H9 (cell line): ENCODE results near the gene SLC2A9. TPM values are rescaled to one million over a fixed set of nuclear protein-coding genes. Genes with fewer than 3 reads are reported as not detected.

ENCODE experiments used
- DNase-seq: peaks from one replicate; pipeline ENCODE4 v3.0.0-alpha.2; 2017
- H2AFZ ChIP-seq: one replicate; pipeline ENCODE4 v1.6.1; 2013; ENCODE audit warnings: mild to moderate bottlenecking, low read length, control low read depth, moderate library complexity
- H2AK5ac ChIP-seq: 2 replicates; pipeline ENCODE4 v1.6.1; 2013; ENCODE audit warnings: low read length, control low read depth, mixed read lengths; ENCODE audit not compliant: insufficient read length
- H2BK120ac ChIP-seq: one replicate; pipeline ENCODE4 v1.6.1; 2013; ENCODE audit warnings: low read depth, mild to moderate bottlenecking, low read length, control low read depth, inconsistent platforms; ENCODE audit not compliant: poor library complexity, severe bottlenecking
- H2BK12ac ChIP-seq: 2 replicates; pipeline ENCODE4 v1.6.1; 2013; ENCODE audit warnings: low read length, control low read depth, mixed read lengths, low read depth; ENCODE audit not compliant: insufficient read length
- H2BK15ac ChIP-seq: 2 replicates; pipeline ENCODE4 v1.6.1; 2013; ENCODE audit warnings: low read depth, low read length, control low read depth
- H2BK20ac ChIP-seq: one replicate; pipeline ENCODE4 v1.6.1; 2013; ENCODE audit warnings: low read depth, mild to moderate bottlenecking, low read length, control low read depth, inconsistent platforms; ENCODE audit not compliant: poor library complexity, severe bottlenecking
- H2BK5ac ChIP-seq: 2 replicates; pipeline ENCODE4 v1.6.1; 2013; ENCODE audit warnings: low read length, control low read depth, mixed read lengths; ENCODE audit not compliant: insufficient read length
- H3K14ac ChIP-seq: 2 replicates; pipeline ENCODE4 v1.6.1; 2013; ENCODE audit warnings: low read length, control low read depth; ENCODE audit not compliant: insufficient read depth
- H3K18ac ChIP-seq: 2 replicates; pipeline ENCODE4 v1.6.1; 2013; ENCODE audit warnings: low read depth, mild to moderate bottlenecking, mixed read lengths, low read length, control low read depth; ENCODE audit not compliant: insufficient read length
- H3K23ac ChIP-seq: 2 replicates; pipeline ENCODE4 v1.6.1; 2013; ENCODE audit warnings: low read length, control low read depth, mixed read lengths, low read depth; ENCODE audit not compliant: insufficient read length
- H3K23me2 ChIP-seq: 2 replicates; pipeline ENCODE4 v1.6.1; 2013; ENCODE audit warnings: low read depth, mild to moderate bottlenecking, mixed read lengths, low read length, control low read depth; ENCODE audit not compliant: insufficient read length, poor library complexity, severe bottlenecking
- H3K27ac ChIP-seq: 2 replicates; pipeline ENCODE4 v1.5.1; 2013; ENCODE audit warnings: low read length, control low read depth, mixed read lengths, low read depth; ENCODE audit not compliant: insufficient read length
- H3K27me3 ChIP-seq: 2 replicates; pipeline ENCODE4 v1.6.1; 2013; ENCODE audit warnings: low read length, control low read depth, inconsistent platforms; ENCODE audit not compliant: insufficient read depth
- H3K4ac ChIP-seq: 2 replicates; pipeline ENCODE4 v1.6.1; 2013; ENCODE audit warnings: low read depth, mild to moderate bottlenecking, control low read depth, inconsistent platforms, low read length, moderate library complexity
- H3K4me1 ChIP-seq: 2 replicates; pipeline ENCODE4 v1.6.1; 2013; ENCODE audit warnings: low read length, control low read depth, inconsistent platforms; ENCODE audit not compliant: insufficient read depth
- H3K4me2 ChIP-seq: 2 replicates; pipeline ENCODE4 v1.6.1; 2013; ENCODE audit warnings: low read length, control low read depth, mixed read lengths; ENCODE audit not compliant: insufficient read length, insufficient read depth
- H3K56ac ChIP-seq: 2 replicates; pipeline ENCODE4 v1.6.1; 2013; ENCODE audit warnings: low read depth, mild to moderate bottlenecking, mixed read lengths, low read length, control low read depth; ENCODE audit not compliant: insufficient read length
- H3K79me1 ChIP-seq: 2 replicates; pipeline ENCODE4 v1.6.1; 2013; ENCODE audit warnings: low read depth, mild to moderate bottlenecking, moderate library complexity, low read length, control low read depth, inconsistent platforms; ENCODE audit not compliant: insufficient read depth, poor library complexity, severe bottlenecking
- H3K79me2 ChIP-seq: 2 replicates; pipeline ENCODE4 v1.6.1; 2013; ENCODE audit warnings: low read length, control low read depth, inconsistent platforms; ENCODE audit not compliant: insufficient read depth
- H3K9ac ChIP-seq: 2 replicates; pipeline ENCODE4 v1.6.1; 2013; ENCODE audit warnings: low read length, control low read depth, mixed read lengths; ENCODE audit not compliant: insufficient read length; ENCODE audit errors: extremely low read depth
- H3K9me3 ChIP-seq: one replicate; pipeline ENCODE4 v1.6.1; 2013; ENCODE audit warnings: low read depth, low read length, inconsistent platforms; ENCODE audit not compliant: control insufficient read depth
- H3T11ph ChIP-seq: one replicate; pipeline ENCODE4 v1.6.1; 2013; ENCODE audit warnings: mild to moderate bottlenecking, low read length, control low read depth, inconsistent platforms
- H4K20me1 ChIP-seq: one replicate; pipeline ENCODE4 v1.6.1; 2013; ENCODE audit not compliant: control insufficient read depth, insufficient read length, insufficient read depth
- H4K5ac ChIP-seq: 2 replicates; pipeline ENCODE4 v1.6.1; 2013; ENCODE audit warnings: low read depth, mild to moderate bottlenecking, mixed read lengths, low read length, control low read depth; ENCODE audit not compliant: insufficient read length
- H4K8ac ChIP-seq: replicated peaks from 2 replicates; pipeline ENCODE4 v1.6.1; 2013; ENCODE audit warnings: low read length, control low read depth, mixed read lengths, low read depth; ENCODE audit not compliant: insufficient read length
- H4K91ac ChIP-seq: 2 replicates; pipeline ENCODE4 v1.6.1; 2013; ENCODE audit warnings: low read depth, mild to moderate bottlenecking, moderate library complexity, mixed read lengths, low read length, control low read depth; ENCODE audit not compliant: insufficient read length
- H3K27ac Mint-ChIP-seq, 3 experiments: 2 replicates in 2 of 3; 3 replicates in 1 of 3; pipeline ENCODE4 v1.8.0; 2020 to 2021; ENCODE audit warnings: mixed read lengths in 3 of 3, mild to moderate bottlenecking in 1 of 3, moderate library complexity in 1 of 3
- H3K27me3 Mint-ChIP-seq: 2 replicates; pipeline ENCODE4 v1.8.0; 2021; ENCODE audit warnings: low read depth, mild to moderate bottlenecking, moderate library complexity, mixed read lengths
- H3K36me3 Mint-ChIP-seq, 3 experiments: 2 replicates in 2 of 3; 3 replicates in 1 of 3; pipeline ENCODE4 v1.8.0; 2020 to 2021; ENCODE audit warnings: low read depth in 3 of 3, mixed read lengths in 3 of 3; ENCODE audit not compliant: insufficient read depth in 1 of 3
- H3K4me1 Mint-ChIP-seq, 2 experiments: 2 replicates each; pipeline ENCODE4 v1.8.0; 2020; ENCODE audit warnings: mixed read lengths in 2 of 2
- H3K4me3 Mint-ChIP-seq, 2 experiments: 2 replicates in 1 of 2; 3 replicates in 1 of 2; pipeline ENCODE4 v1.8.0; 2020 to 2021; ENCODE audit warnings: mild to moderate bottlenecking in 2 of 2, mixed read lengths in 2 of 2, moderate library complexity in 1 of 2
- H3K9me3 Mint-ChIP-seq, 2 experiments: 2 replicates in 1 of 2; 3 replicates in 1 of 2; pipeline ENCODE4 v1.8.0; 2020; ENCODE audit warnings: mild to moderate bottlenecking in 2 of 2, mixed read lengths in 2 of 2, moderate library complexity in 1 of 2
- CTCF ChIP-seq: fragments of 200-600 bp; sonication (generic); conservative IDR thresholded peaks from 3 replicates; pipeline ENCODE4 v1.8.0; 2021; ENCODE audit warnings: antibody characterized with exemption, mild to moderate bottlenecking
- WGBS: extraction: QIAGEN DNeasy Blood & Tissue Kit; methylation state at CpG from one replicate; pipeline ENCODE4 v1.1.7; 2013; ENCODE audit warnings: missing lambda C conversion rate, low lambda C conversion rate, mixed read lengths; ENCODE audit not compliant: insufficient read length; ENCODE audit errors: extremely low coverage; 5-methylcytosine and 5-hydroxymethylcytosine counted together
- total RNA-seq: library from RNA; stranded (reverse); gene quantifications from 2 replicates; pipeline ENCODE4 v1.2.1, GENCODE V29; 2021

Gene SLC2A9
- total RNA-seq, 1 experiment from 2014 or later = 0.79 TPM

DNA sequence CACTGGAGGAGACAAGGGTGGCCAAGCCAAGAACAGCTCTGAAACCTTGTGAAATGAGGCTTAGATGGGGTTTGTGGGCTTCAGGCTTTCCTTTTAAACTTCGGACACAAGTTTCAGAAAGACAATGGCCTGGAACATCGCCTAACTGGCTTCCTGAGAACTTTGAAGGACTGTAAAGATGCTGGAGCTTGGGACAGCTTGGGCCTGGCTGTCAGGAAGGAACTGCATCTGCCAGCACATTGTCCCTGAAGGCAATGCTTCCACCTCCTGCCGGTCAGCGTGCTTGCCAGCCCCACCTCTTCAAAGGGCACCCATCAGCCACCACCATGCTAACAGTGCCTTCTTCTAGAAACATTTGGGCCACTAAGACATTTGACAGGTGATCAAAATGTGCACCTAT is 132.0 kb downstream of the SLC2A9 start:
- peaks cover 19% of the 10 kb centered on the region for H3K27me3 Mint-ChIP-seq
- no peak for TF ChIP-seq CTCF
- H3K27ac Mint-ChIP-seq = no peak overlapping the region
- Histone ChIP-seq H2AFZ (no peak overlapping the region), H4K20me1 (no peaks in the 10 kb centered on the region), H3K23me2 (no peaks in the 10 kb centered on the region), H3T11ph (no peak overlapping the region), H2BK15ac (no peak overlapping the region), H3K18ac (no peak overlapping the region), H3K27me3 (no peaks in the 10 kb centered on the region), H3K9ac (no peak overlapping the region), H3K4ac (no peak overlapping the region), H3K14ac (no peak overlapping the region), H3K56ac (no peak overlapping the region), H2BK20ac (no peak overlapping the region), H2AK5ac (no peak overlapping the region), H3K79me1 (no peaks in the 10 kb centered on the region), H2BK120ac (no peak overlapping the region), H3K27ac (no peak overlapping the region), H3K79me2 (no peaks in the 10 kb centered on the region), H3K23ac (no peak overlapping the region), H4K91ac (no peak overlapping the region), H3K9me3 (no peaks in the 10 kb centered on the region), H4K8ac (no peak overlapping the region), H2BK12ac (no peak overlapping the region), H3K4me1 (no peaks in the 10 kb centered on the region), H4K5ac (no peak overlapping the region), H3K4me2 (no peak overlapping the region), H2BK5ac (no peak overlapping the region)
- no peak overlapping the region for H3K4me3 Mint-ChIP-seq
- no CpG with 5 or more reads among the region's 4 CpGs for WGBS
- no peaks in the 10 kb centered on the region; a peak in 1 of 7 replicates for H3K36me3 Mint-ChIP-seq
- peaks cover 0 to 2% of the 10 kb centered on the region in 2 experiments; a peak in 1 of 5 replicates for H3K9me3 Mint-ChIP-seq
- no peak for DNase-seq
- peaks cover 10 to 22% of the 10 kb centered on the region in 2 experiments for H3K4me1 Mint-ChIP-seq
